ENCODE data around the gene IL10RA.

GRCh38 chr11:117950993-117951961 lies 34.9 kb upstream of the IL10RA start:
- TF ChIP-seq CTCF (IDR thresholded peaks at IDR 0.05) (no peak), POLR2A (IDR thresholded peaks at IDR 0.05) (no peak)
